WTC11 (cell line): ENCODE data around the gene PRUNE2.

Experiments used
- CREM ChIP-seq: sonication (generic); formaldehyde crosslinking; IDR thresholded peaks from 2 replicates; pipeline ENCODE4 v1.8.1; 2022; ENCODE audit warnings: mild to moderate bottlenecking, missing genetic modification reagents, moderate library complexity
- ZBTB21 ChIP-seq: sonication (generic); formaldehyde crosslinking; IDR thresholded peaks from 2 replicates; pipeline ENCODE4 v1.8.1; 2023; ENCODE audit warnings: mild to moderate bottlenecking, missing genetic modification reagents, borderline replicate concordance
- TF ChIP-seq, protein P1 (sequence below): fragments of 200-600 bp; IDR thresholded peaks from 2 replicates; pipeline ENCODE4 v1.8.0; 2022; ENCODE audit warnings: antibody characterized with exemption

DNA sequence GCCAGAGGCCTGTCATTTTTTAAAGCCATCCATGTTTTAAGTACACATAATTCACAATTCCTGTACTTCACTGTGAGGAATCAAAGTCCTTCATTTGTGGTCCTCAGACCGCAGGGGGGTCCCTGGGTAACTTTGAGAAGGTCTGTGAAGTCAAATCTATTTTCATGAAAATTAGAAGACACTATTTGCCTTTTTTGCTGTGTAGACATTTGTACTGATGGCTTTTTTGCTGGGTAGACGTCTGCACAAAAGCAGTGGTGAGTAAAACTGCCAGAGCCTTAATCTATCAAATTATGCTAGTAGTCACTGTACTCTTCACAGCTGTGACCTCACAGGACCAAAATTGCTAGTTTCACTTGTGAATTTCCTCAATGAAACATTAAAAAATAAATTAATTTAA, 25.7 kb downstream of the PRUNE2 start:
- no peak for TF ChIP-seq CREM (CRISPR knock-in tag)
- TF ChIP-seq, protein P1, sequence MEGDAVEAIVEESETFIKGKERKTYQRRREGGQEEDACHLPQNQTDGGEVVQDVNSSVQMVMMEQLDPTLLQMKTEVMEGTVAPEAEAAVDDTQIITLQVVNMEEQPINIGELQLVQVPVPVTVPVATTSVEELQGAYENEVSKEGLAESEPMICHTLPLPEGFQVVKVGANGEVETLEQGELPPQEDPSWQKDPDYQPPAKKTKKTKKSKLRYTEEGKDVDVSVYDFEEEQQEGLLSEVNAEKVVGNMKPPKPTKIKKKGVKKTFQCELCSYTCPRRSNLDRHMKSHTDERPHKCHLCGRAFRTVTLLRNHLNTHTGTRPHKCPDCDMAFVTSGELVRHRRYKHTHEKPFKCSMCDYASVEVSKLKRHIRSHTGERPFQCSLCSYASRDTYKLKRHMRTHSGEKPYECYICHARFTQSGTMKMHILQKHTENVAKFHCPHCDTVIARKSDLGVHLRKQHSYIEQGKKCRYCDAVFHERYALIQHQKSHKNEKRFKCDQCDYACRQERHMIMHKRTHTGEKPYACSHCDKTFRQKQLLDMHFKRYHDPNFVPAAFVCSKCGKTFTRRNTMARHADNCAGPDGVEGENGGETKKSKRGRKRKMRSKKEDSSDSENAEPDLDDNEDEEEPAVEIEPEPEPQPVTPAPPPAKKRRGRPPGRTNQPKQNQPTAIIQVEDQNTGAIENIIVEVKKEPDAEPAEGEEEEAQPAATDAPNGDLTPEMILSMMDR: no peak
- no peak for TF ChIP-seq ZBTB21
